GM10847 (cell line): Measurements from ENCODE around the gene SALL1.

Experiments
- POLR2A ChIP-seq: IDR thresholded peaks from 2 replicates; pipeline ENCODE4 v1.6.1; 2011; ENCODE audit not compliant: insufficient read length; ENCODE audit errors: extremely low read depth

SALL1 gene

GRCh38 chr16:51110700-51111157 lies 40.3 kb downstream of the SALL1 start:
- TF ChIP-seq POLR2A = no peak

- no peak for TF ChIP-seq POLR2A
These were observed 41.9 kb downstream of the SALL1 start for GRCh38 chr16:51109173-51109572.

- no peak for TF ChIP-seq POLR2A
These were observed 43.3 kb downstream of the SALL1 start for GRCh38 chr16:51107742-51108141.

GRCh38 chr16:51106535-51106934 lies 44.5 kb downstream of the SALL1 start:
- TF ChIP-seq POLR2A = no peak

GRCh38 chr16:51103590-51103989 lies 47.5 kb downstream of the SALL1 start:
- TF ChIP-seq POLR2A = no peak

GRCh38 chr16:51097729-51098128 lies 53.3 kb downstream of the SALL1 start:
- no peak for TF ChIP-seq POLR2A

- TF ChIP-seq POLR2A = no peak
These were observed 55.0 kb downstream of the SALL1 start for GRCh38 chr16:51095890-51096626.

- TF ChIP-seq POLR2A = no peak
These were observed 55.8 kb downstream of the SALL1 start for GRCh38 chr16:51095084-51095881.

GRCh38 chr16:51093726-51094280 lies 57.3 kb downstream of the SALL1 start:
- TF ChIP-seq POLR2A = no peak
